ENCODE data around the gene CUX1.
"Not testable (repeated sequence)": the region's sequence is repeated elsewhere in the genome, so short reads cannot be mapped to it uniquely, and the experiment has no call there.

The CUX1 gene

DNA sequence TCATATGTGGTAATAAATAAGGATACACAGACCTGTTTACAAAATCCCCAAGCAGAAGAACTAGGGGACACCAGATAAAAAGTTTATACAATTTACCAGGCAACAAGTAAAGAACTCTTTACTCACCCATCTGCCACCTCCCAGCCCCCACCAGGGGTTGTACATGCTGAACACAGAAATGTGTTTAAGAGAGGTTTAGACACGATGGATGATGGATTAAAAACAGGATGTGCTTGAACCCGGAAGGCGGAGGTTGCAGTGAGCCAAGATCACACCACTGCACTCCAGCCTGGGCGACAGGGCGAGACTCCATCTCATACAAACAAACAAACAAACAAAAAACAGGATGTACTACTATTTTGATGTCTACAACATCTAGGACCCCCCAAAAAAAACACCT is 511.4 kb downstream of the CUX1 start:
- DNase-seq = not testable (repeated sequence)

DNA sequence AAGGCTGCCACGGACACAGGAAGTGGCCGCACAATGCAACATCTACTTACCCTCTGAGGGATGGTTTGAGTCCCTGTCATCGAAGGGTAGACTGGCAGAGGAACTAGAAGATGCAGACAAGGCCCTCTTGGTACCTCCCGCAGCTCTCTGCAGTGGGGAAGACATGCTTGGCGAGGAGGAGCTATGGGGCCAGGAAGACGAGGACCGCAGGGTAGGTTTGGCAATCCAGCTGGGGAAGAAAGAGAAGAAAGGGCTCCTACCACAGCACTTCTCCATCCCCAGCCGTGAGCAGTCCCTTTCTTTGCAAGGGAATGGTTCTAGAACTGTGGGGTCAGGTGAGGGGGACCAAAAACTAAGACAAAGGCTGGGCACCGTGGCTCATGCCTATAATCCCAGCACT is 511.9 kb downstream of the CUX1 start:
- DNase-seq = not testable (repeated sequence)

DNA sequence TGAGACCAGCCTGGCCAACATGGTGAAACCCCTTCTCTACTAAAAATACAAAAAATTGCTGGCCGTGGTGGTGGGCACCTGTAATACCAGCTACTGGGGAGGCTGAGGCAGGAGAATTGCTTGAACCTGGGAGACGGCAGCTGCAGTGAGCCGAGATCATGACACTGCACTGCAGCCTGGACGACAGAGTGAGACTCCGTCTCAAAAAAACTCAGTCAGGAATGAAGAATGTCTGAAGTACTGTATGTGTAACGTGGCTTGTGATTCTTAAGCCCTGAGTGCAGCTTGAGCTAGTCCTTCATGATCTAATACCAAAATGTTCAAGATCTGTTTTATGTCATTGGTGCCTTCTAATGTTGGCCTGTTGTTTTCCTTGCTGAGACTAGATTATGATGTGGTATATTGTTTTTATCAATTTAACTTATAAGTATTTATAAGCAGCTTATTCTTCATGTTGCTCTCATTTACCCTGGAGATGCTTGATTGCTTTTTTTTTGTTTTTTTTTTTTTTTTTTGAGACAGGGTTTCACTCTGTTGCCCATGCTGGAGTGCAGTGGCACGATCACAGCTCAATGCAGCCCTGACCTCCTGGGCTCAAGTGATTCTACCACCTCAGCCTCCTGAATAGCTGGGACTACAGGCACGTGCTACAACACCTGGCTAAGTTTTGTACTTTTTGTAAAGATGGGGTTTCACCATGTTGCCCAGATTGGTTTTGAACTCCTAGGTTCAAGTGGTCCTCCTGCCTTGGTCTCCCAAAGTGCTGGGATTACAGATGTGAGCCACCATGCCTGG is 513.4 kb downstream of the CUX1 start:
- not testable (repeated sequence) for DNase-seq
